ENCODE measurements around the gene UBE2O. TPM values are rescaled to one million over a fixed set of nuclear protein-coding genes. Genes with fewer than 3 reads are reported as not detected.

UBE2O gene
- total RNA-seq, 1 donor from 2014 or later, result 12.6 TPM

DNA sequence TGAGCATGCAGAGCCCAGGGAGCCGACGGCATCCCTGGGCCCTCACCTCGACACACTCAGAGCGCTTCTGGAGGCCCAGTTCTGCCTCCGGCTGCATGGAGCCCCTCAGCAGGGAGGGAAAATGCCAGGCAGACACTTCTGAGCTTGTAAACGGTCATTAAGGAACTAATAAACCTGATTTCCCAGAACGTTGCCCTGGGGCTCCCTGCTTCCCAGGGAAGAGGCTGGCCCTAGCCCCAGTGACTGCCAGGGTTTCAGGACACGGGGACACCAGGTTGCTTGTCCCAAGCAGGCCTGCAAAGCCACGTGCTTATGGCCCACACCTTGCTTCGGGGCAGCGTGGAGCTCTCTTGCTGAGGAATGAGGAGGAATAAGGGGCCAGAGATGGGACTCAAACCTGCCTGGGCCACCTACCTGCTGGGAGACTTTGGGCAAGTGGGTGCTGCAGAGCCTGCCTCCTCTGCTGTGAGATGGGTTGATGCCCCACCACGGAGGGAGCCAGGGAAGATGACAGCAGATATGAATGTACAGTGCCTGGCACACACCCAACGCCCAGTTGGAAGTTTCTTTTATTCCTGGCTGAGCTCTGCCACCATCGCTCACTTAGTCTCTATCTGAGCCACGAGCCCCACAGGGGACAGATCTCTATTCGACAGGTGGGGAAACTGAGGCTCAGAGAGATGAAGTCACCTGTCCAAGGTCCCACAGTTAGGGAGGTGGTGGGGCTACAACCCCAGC lies 42.9 kb upstream of the UBE2O start:
- TF ChIP-seq, protein P1, sequence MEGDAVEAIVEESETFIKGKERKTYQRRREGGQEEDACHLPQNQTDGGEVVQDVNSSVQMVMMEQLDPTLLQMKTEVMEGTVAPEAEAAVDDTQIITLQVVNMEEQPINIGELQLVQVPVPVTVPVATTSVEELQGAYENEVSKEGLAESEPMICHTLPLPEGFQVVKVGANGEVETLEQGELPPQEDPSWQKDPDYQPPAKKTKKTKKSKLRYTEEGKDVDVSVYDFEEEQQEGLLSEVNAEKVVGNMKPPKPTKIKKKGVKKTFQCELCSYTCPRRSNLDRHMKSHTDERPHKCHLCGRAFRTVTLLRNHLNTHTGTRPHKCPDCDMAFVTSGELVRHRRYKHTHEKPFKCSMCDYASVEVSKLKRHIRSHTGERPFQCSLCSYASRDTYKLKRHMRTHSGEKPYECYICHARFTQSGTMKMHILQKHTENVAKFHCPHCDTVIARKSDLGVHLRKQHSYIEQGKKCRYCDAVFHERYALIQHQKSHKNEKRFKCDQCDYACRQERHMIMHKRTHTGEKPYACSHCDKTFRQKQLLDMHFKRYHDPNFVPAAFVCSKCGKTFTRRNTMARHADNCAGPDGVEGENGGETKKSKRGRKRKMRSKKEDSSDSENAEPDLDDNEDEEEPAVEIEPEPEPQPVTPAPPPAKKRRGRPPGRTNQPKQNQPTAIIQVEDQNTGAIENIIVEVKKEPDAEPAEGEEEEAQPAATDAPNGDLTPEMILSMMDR (IDR thresholded peaks at IDR 0.05; ENCODE audit: insufficient read depth, low read length, poor library complexity, severe bottlenecking), result no peak
- no peaks in the 10 kb centered on the region for H3K27me3 ChIP-seq (ENCODE audit: control insufficient read depth, insufficient read depth, low read length)
- no peak for DNase-seq (ENCODE audit: low read depth)
- no peak overlapping the region for H3K4me3 ChIP-seq (ENCODE audit: low read depth, low read length)
- H3K36me3 ChIP-seq (ENCODE audit: control insufficient read depth, insufficient read depth, low read length), result peaks cover 1% of the 10 kb centered on the region

DNA sequence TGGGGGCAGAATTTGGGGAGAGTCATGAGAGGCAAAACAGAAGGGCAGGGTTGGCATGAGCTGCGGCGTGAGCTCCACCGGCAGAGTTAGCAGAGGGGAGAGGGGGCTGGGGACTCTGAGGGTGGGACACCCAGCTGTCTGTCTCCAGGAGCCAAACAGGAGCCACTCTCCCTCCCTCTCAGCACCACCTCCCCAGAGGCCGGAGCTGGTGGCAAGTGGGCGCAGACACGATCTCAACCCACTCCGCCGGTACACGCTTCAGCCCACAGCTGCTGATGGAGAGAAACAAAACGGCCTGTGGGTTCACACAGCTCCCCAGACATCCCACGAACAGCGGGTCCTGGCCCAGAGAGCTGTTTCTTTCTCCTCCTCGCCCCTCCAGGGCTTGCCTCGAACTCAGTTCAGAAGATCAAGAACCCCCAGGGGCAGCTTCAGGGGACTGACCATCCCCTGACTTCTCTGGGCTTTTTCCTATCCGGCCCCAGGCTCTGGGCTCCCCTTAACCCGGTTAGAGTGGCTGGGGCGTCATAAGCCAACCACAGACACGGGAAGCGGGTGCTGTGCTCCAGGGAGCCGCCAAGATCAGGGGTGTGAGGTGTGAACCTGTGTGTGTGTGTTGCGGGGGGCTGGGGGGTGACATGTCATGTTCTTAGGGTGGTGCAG lies 40.7 kb upstream of the UBE2O start:
- TF ChIP-seq, protein P1 (IDR thresholded peaks at IDR 0.05; ENCODE audit: insufficient read depth, low read length, poor library complexity, severe bottlenecking), result no peak
- no peak for DNase-seq (ENCODE audit: low read depth)
- H3K36me3 ChIP-seq (ENCODE audit: control insufficient read depth, insufficient read depth, low read length), result peaks cover 1% of the 10 kb centered on the region
- H3K27me3 ChIP-seq (ENCODE audit: control insufficient read depth, insufficient read depth, low read length), result no peaks in the 10 kb centered on the region
- H3K4me3 ChIP-seq (ENCODE audit: low read depth, low read length), result no peak overlapping the region

DNA sequence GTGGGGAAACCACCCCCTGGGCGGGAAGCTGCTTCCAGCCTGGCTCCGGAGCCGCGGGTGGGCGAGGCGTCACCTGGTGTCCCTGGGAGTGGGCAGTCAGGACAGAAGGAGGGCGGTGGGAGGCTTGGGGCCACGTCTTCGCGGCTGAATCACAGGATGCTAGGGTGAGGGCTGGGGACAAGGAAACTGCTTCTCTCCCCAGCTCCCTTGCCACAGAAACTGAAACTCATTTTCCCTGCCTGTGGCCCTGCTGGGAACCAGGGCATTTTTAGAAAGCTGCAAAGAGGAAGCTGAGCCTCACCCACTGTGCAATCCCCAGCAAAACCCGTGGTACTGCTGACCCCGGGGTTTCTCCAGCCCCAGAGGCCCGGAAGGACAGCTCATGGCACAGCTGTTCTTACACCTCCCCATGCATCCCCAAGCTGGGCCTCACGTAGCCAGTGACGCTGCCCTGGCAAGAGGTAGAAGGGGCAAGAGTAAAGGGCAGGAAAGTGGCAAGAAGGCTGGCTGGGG lies 40.1 kb upstream of the UBE2O start:
- no peak overlapping the region for H3K4me3 ChIP-seq (ENCODE audit: low read depth, low read length)

DNA sequence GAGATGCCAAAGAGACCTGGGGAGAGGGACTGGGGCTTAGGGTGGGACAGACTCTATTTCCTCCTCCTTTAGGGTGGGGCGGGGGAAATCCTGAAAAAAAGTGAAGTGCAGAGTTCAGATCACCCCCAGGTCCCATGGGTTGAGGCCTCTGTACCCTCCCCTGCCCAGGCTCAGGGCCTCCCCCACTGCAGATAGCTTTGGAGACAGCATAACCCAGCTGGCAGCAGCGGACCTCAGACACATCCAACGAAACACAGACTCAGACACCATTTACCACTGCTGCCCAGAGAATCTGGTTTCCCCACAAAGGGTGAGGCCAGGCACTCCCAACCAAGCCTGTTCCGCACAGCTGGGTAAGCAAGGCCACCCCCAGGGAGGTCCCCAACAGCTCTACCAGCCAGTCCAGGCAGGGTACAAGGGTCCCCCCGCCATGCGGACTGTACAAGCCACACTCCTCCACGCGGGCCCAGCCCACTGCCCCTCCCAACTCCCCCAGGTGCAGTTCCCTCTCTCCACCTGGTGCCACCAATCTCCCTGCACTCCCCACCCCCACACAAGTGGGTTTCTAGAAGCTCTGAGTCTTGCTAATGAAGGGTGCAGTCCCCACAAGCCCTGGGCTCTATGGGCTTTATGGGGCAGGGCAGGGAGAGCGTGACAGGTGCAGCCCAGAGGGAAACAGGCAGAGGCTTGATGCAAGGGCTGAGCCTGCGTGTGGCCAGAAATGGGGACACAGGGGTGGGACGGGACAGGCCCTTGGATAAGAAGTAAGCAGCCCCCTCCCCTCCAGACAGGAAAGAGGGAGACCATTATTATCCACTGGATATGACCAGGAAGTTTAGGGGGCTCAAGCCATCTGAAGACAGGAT lies 39.4 kb upstream of the UBE2O start:
- H3K27me3 ChIP-seq (ENCODE audit: control insufficient read depth, insufficient read depth, low read length), result no peaks in the 10 kb centered on the region
- TF ChIP-seq, protein P1 (IDR thresholded peaks at IDR 0.05; ENCODE audit: insufficient read depth, low read length, poor library complexity, severe bottlenecking), result no peak
- no peak for DNase-seq (ENCODE audit: low read depth)
- peaks cover 1% of the 10 kb centered on the region for H3K36me3 ChIP-seq (ENCODE audit: control insufficient read depth, insufficient read depth, low read length)
- no peak overlapping the region for H3K4me3 ChIP-seq (ENCODE audit: low read depth, low read length)

More for the DNA sequence above, 40.1 kb upstream of the UBE2O start:
- TF ChIP-seq, protein P1 (IDR thresholded peaks at IDR 0.05; ENCODE audit: insufficient read depth, low read length, poor library complexity, severe bottlenecking), result no peak
- DNase-seq (ENCODE audit: low read depth), result no peak
- Histone ChIP-seq H3K27me3 (ENCODE audit: control insufficient read depth, insufficient read depth, low read length) (no peaks in the 10 kb centered on the region), H3K36me3 (ENCODE audit: control insufficient read depth, insufficient read depth, low read length) (peaks cover 1% of the 10 kb centered on the region)

DNA sequence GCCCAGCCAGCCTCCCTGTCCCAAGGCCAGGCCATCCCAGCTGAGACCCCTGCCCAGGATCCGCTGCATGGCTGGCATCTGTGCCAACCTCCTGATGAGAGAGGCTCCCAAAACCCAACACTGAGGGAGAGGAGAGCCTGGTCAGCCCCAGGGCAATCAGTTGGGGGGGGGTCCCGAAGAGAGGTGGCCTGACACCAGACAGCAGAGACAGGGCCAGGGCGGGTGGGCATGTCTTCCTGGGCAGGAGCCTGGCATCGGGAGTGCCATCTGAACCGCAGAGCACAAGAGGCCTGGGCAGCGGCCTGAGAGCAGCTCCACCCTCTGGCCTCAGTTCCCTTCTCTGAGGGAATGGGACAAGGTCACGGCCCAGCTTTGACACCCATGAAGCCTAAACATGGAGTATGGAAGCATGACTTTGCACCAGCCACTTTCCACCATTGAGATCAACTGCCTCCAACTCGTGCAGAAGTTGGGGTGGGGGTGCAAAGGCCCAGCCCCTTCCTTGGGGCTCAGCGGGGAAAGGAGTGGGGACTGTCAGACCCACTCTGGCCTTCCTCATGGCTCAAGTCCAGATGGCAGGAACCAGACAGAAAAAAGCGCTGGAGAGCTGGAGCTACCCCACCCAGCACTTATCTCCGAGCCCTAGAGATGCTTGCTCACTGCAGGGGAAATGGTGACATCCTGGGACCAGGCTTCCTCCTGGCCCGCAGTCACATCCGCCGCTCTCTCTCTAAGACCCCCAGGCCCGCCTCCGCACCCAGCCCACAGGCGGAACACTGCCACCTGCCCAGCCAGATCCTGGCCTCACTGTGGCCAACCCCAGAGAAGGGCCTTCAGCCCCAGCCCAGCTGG lies 38.5 kb upstream of the UBE2O start:
- Histone ChIP-seq H3K36me3 (ENCODE audit: control insufficient read depth, insufficient read depth, low read length) (peaks cover 1% of the 10 kb centered on the region), H3K4me3 (ENCODE audit: low read depth, low read length) (no peak overlapping the region), H3K27me3 (ENCODE audit: control insufficient read depth, insufficient read depth, low read length) (no peaks in the 10 kb centered on the region)
- TF ChIP-seq, protein P1 (IDR thresholded peaks at IDR 0.05; ENCODE audit: insufficient read depth, low read length, poor library complexity, severe bottlenecking), result no peak
- DNase-seq (ENCODE audit: low read depth), result no peak
